ENCODE results near the gene ITPR2. TPM values are rescaled to one million over a fixed set of nuclear protein-coding genes. Genes with fewer than 3 reads are reported as not detected.

The ITPR2 gene
- total RNA-seq, 1 donor from 2014 or later = 77.9 TPM

DNA sequence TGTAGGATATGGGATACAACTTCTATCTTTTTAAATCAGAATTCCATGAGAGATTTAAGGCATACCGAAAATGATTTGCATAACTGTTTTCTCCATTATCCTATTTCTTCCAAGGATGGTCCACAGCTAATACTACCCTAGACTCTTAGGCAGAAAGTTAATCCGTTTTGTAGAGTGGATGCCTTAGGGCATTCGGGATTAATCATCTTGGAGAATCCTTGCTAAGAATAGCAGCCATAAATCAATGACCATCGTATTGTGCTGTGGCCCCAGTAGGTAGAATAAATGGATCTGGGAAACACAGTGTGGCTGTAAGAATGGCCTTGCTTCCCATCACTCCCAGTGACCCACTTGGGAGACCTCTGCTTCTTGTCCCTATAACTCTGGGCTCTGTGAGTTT, 538.0 kb downstream of the ITPR2 start:
- no peak for DNase-seq
- no peak for TF ChIP-seq CTCF (IDR thresholded peaks at IDR 0.05; ENCODE audit: partially characterized antibody, unreplicated experiment)
- peaks cover 2% of the 10 kb centered on the region for H3K27me3 Mint-ChIP-seq (ENCODE audit: unreplicated experiment)
- no peak overlapping the region for H3K27ac Mint-ChIP-seq (ENCODE audit: unreplicated experiment)
- H3K4me3 Mint-ChIP-seq (ENCODE audit: unreplicated experiment) = no peak overlapping the region
- H3K4me1 Mint-ChIP-seq (ENCODE audit: low read depth, unreplicated experiment) = peaks cover 3% of the 10 kb centered on the region
- H3K9me3 Mint-ChIP-seq (ENCODE audit: unreplicated experiment) = no peaks in the 10 kb centered on the region
- no peaks in the 10 kb centered on the region for H3K36me3 Mint-ChIP-seq (ENCODE audit: unreplicated experiment)

DNA sequence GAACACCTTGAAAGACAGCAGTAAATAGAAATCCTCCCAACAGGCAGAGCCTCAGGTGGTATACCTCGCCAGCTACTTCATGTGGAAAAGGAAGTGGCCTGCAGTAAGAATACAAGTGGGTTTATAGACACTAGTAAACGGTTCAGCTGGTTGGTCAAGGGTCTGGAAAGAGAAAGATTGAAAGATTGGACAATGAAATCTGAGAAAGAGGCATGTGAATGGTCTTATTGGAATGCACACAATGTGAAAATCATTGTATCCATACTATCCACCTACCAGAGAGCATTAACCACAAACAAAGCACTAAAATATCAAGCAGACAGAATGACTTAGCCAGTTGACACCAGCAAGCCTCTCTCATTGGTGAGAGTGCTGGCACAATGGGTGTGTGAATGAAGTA, 539.4 kb downstream of the ITPR2 start:
- DNase-seq = no peak
- H3K36me3 Mint-ChIP-seq (ENCODE audit: unreplicated experiment) = no peaks in the 10 kb centered on the region
- no peaks in the 10 kb centered on the region for H3K4me1 Mint-ChIP-seq (ENCODE audit: low read depth, unreplicated experiment)
- H3K27ac Mint-ChIP-seq (ENCODE audit: unreplicated experiment) = no peak overlapping the region
- H3K9me3 Mint-ChIP-seq (ENCODE audit: unreplicated experiment) = no peaks in the 10 kb centered on the region
- TF ChIP-seq CTCF (IDR thresholded peaks at IDR 0.05; ENCODE audit: partially characterized antibody, unreplicated experiment) = no peak
- H3K27me3 Mint-ChIP-seq (ENCODE audit: unreplicated experiment) = peaks cover 2% of the 10 kb centered on the region
- no peak overlapping the region for H3K4me3 Mint-ChIP-seq (ENCODE audit: unreplicated experiment)

DNA sequence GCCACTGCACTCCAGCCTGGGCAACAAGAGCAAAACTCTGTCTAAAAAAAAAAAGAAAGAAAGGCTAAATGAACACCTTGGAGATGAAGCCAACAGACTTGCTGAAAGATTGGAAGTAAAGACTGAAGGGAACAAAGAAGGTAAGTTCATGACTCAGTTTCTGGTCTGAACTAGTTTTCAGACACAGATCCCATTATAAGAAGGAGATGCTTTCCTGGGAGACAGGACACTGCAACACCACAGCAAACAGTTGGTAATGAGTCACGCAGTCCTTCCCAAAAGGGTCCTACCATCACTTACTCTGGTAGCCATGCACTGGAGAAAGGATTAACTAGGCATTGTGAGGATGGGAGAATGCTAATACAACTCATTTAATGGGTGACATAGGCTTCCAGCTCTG, 540.4 kb downstream of the ITPR2 start:
- Mint-ChIP-seq H3K4me1 (ENCODE audit: low read depth, unreplicated experiment) (no peaks in the 10 kb centered on the region), H3K9me3 (ENCODE audit: unreplicated experiment) (no peaks in the 10 kb centered on the region), H3K4me3 (ENCODE audit: unreplicated experiment) (no peak overlapping the region), H3K36me3 (ENCODE audit: unreplicated experiment) (no peaks in the 10 kb centered on the region), H3K27me3 (ENCODE audit: unreplicated experiment) (peaks cover 2% of the 10 kb centered on the region), H3K27ac (ENCODE audit: unreplicated experiment) (no peak overlapping the region)
- TF ChIP-seq CTCF (IDR thresholded peaks at IDR 0.05; ENCODE audit: partially characterized antibody, unreplicated experiment) = no peak
- no peak for DNase-seq

DNA sequence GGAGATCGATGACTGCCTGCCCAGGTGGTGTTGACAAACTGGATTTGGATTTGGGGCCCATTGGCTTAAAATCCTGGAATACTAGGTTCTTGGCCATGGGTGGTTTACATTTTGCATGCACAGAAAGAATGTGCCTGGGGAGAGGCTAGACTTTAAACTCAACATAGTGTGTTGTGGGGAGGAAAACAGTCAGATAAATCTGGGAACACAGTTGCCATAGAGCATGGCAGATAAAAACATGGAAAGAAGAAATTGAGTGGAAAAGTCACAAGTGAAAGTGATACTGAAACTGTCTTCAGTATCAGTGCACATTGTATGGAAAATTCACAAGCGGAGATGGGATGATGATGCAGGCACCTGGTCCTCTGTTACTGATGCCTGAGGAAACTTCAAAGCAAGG, 542.4 kb downstream of the ITPR2 start:
- H3K27me3 Mint-ChIP-seq (ENCODE audit: unreplicated experiment) = peaks cover 4% of the 10 kb centered on the region
- no peak for DNase-seq
- H3K27ac Mint-ChIP-seq (ENCODE audit: unreplicated experiment) = no peak overlapping the region
- H3K4me1 Mint-ChIP-seq (ENCODE audit: low read depth, unreplicated experiment) = no peaks in the 10 kb centered on the region
- no peaks in the 10 kb centered on the region for H3K9me3 Mint-ChIP-seq (ENCODE audit: unreplicated experiment)
- H3K36me3 Mint-ChIP-seq (ENCODE audit: unreplicated experiment) = no peaks in the 10 kb centered on the region
- H3K4me3 Mint-ChIP-seq (ENCODE audit: unreplicated experiment) = no peak overlapping the region
- no peak for TF ChIP-seq CTCF (IDR thresholded peaks at IDR 0.05; ENCODE audit: partially characterized antibody, unreplicated experiment)

GRCh38 chr12:26287671-26288381, 545.2 kb downstream of the ITPR2 start:
- Mint-ChIP-seq H3K27me3 (ENCODE audit: unreplicated experiment) (peaks cover 4% of the 10 kb centered on the region), H3K36me3 (ENCODE audit: unreplicated experiment) (no peaks in the 10 kb centered on the region), H3K4me3 (ENCODE audit: unreplicated experiment) (no peak overlapping the region), H3K4me1 (ENCODE audit: low read depth, unreplicated experiment) (peaks cover 3% of the 10 kb centered on the region), H3K27ac (ENCODE audit: unreplicated experiment) (no peak overlapping the region), H3K9me3 (ENCODE audit: unreplicated experiment) (no peaks in the 10 kb centered on the region)
- TF ChIP-seq CTCF (IDR thresholded peaks at IDR 0.05; ENCODE audit: partially characterized antibody, unreplicated experiment) = no peak
- DNase-seq = no peak

Other genes with a start within 250 kb of the ITPR2 start
- 16.9 TPM for gene INTS13, start 104.8 kb upstream of the ITPR2 start, total RNA-seq (ENCODE audit: unreplicated experiment)
- 22.1 TPM for gene FGFR1OP2, start 105.3 kb upstream of the ITPR2 start, total RNA-seq (ENCODE audit: unreplicated experiment)
- 30.3 TPM for gene TM7SF3, start 181.2 kb upstream of the ITPR2 start, total RNA-seq (ENCODE audit: unreplicated experiment)
- 44.3 TPM for gene MED21, start 189.4 kb upstream of the ITPR2 start, total RNA-seq (ENCODE audit: unreplicated experiment)
- not detected for gene C12orf71, start 249.4 kb upstream of the ITPR2 start, total RNA-seq (ENCODE audit: unreplicated experiment)

All from glutamatergic neuron (in vitro differentiated cells).